ENCODE measurements around the gene CATSPER4. TPM values are rescaled to one million over a fixed set of nuclear protein-coding genes. Genes with fewer than 3 reads are reported as not detected.

CATSPER4 gene
- total and polyA plus RNA-seq, 2 donors, result not detected

- Histone ChIP-seq H3K4me3 (ENCODE audit: low read depth, low read length) (no peak within 1 kb of the TSS), H3K27ac (ENCODE audit: low read depth) (no peak within 1 kb of the TSS), H3K36me3 (ENCODE audit: insufficient read depth) (no peaks in the 10 kb centered on the region), H3K4me1 (ENCODE audit: insufficient read depth) (no peaks in the 10 kb centered on the region)
- no peak for DNase-seq (ENCODE audit: extremely low spot score)
- 93% methylated on average over 34 of the region's 34 CpGs for WGBS
These were observed 19.0 kb upstream of the CATSPER4 start, which contains the start of gene ZNF593OS for GRCh38 chr1:26171084-26172072. Gene ZNF593OS (minus strand): TSS chr1:26171832. CDS start chr1:26171661, 171 bp downstream.

- DNase-seq (ENCODE audit: extremely low spot score), result no peak
- H3K4me1 ChIP-seq (ENCODE audit: insufficient read depth), result no peaks in the 10 kb centered on the region
- no peaks in the 10 kb centered on the region for H3K36me3 ChIP-seq (ENCODE audit: insufficient read depth)
- no peak overlapping the region for H3K27ac ChIP-seq (ENCODE audit: low read depth)
- no peak overlapping the region for H3K4me3 ChIP-seq (ENCODE audit: low read depth, low read length)
- 91% methylated on average over 8 of the region's 8 CpGs for WGBS
These were observed 15.1 kb upstream of the CATSPER4 start for GRCh38 chr1:26175346-26175745.

- H3K27ac ChIP-seq (ENCODE audit: low read depth), result peak within 1 kb of the TSS; percentile 59
- DNase-seq (ENCODE audit: extremely low spot score), result peak; percentile 20
- no peaks in the 10 kb centered on the region for H3K4me1 ChIP-seq (ENCODE audit: insufficient read depth)
- 36% methylated on average over 21 of the region's 21 CpGs for WGBS
- H3K36me3 ChIP-seq (ENCODE audit: insufficient read depth), result no peaks in the 10 kb centered on the region
- H3K4me3 ChIP-seq (ENCODE audit: low read depth, low read length), result no peak within 1 kb of the TSS
These were observed 13.2 kb upstream of the CATSPER4 start, which contains the start of gene CNKSR1 for GRCh38 chr1:26177182-26177684. Gene CNKSR1 (plus strand): TSS chr1:26177491. CDS start chr1:26177548, 57 bp downstream.

GRCh38 chr1:26180010-26180506 is 10.3 kb upstream of the CATSPER4 start:
- WGBS, result 73% methylated on average over 4 of the region's 4 CpGs
- Histone ChIP-seq H3K27ac (ENCODE audit: low read depth) (no peak overlapping the region), H3K36me3 (ENCODE audit: insufficient read depth) (no peaks in the 10 kb centered on the region)

GRCh38 chr1:26181586-26182382 is 8.6 kb upstream of the CATSPER4 start:
- Histone ChIP-seq H3K36me3 (ENCODE audit: insufficient read depth) (no peaks in the 10 kb centered on the region), H3K4me1 (ENCODE audit: insufficient read depth) (no peaks in the 10 kb centered on the region), H3K27ac (ENCODE audit: low read depth) (no peak overlapping the region), H3K4me3 (ENCODE audit: low read depth, low read length) (no peak overlapping the region)
- 63% methylated on average over 9 of the region's 9 CpGs for WGBS
- DNase-seq (ENCODE audit: extremely low spot score), result no peak

More at GRCh38 chr1:26180010-26180506, 10.3 kb upstream of the CATSPER4 start:
- no peak for DNase-seq (ENCODE audit: extremely low spot score)
- Histone ChIP-seq H3K4me3 (ENCODE audit: low read depth, low read length) (no peak overlapping the region), H3K4me1 (ENCODE audit: insufficient read depth) (no peaks in the 10 kb centered on the region)

GRCh38 chr1:26182383-26182696 is 8.1 kb upstream of the CATSPER4 start:
- WGBS, result 71% methylated on average over 7 of the region's 7 CpGs
- no peak overlapping the region for H3K27ac ChIP-seq (ENCODE audit: low read depth)

GRCh38 chr1:26184086-26184485 is 6.3 kb upstream of the CATSPER4 start:
- no peak for DNase-seq (ENCODE audit: extremely low spot score)
- Histone ChIP-seq H3K4me1 (ENCODE audit: insufficient read depth) (no peaks in the 10 kb centered on the region), H3K27ac (ENCODE audit: low read depth) (no peak overlapping the region), H3K4me3 (ENCODE audit: low read depth, low read length) (no peak overlapping the region), H3K36me3 (ENCODE audit: insufficient read depth) (no peaks in the 10 kb centered on the region)
- WGBS, result 89% methylated on average over 7 of the region's 7 CpGs

More at GRCh38 chr1:26182383-26182696, 8.1 kb upstream of the CATSPER4 start:
- DNase-seq (ENCODE audit: extremely low spot score), result no peak
- Histone ChIP-seq H3K4me3 (ENCODE audit: low read depth, low read length) (no peak overlapping the region), H3K4me1 (ENCODE audit: insufficient read depth) (no peaks in the 10 kb centered on the region), H3K36me3 (ENCODE audit: insufficient read depth) (no peaks in the 10 kb centered on the region)

GRCh38 chr1:26184883-26185282 is 5.5 kb upstream of the CATSPER4 start:
- Histone ChIP-seq H3K4me3 (ENCODE audit: low read depth, low read length) (no peak overlapping the region), H3K36me3 (ENCODE audit: insufficient read depth) (no peaks in the 10 kb centered on the region), H3K4me1 (ENCODE audit: insufficient read depth) (no peaks in the 10 kb centered on the region), H3K27ac (ENCODE audit: low read depth) (no peak overlapping the region)
- 95% methylated on average over 21 of the region's 21 CpGs for WGBS
- DNase-seq (ENCODE audit: extremely low spot score), result no peak

GRCh38 chr1:26187882-26188281 is 2.5 kb upstream of the CATSPER4 start:
- Histone ChIP-seq H3K4me1 (ENCODE audit: insufficient read depth) (no peaks in the 10 kb centered on the region), H3K27ac (ENCODE audit: low read depth) (no peak overlapping the region), H3K4me3 (ENCODE audit: low read depth, low read length) (no peak overlapping the region), H3K36me3 (ENCODE audit: insufficient read depth) (no peaks in the 10 kb centered on the region)
- DNase-seq (ENCODE audit: extremely low spot score), result no peak
- 97% methylated on average over 6 of the region's 6 CpGs for WGBS

- no peak overlapping the region for H3K27ac ChIP-seq (ENCODE audit: low read depth)
- no peak for DNase-seq (ENCODE audit: extremely low spot score)
- H3K36me3 ChIP-seq (ENCODE audit: insufficient read depth), result no peaks in the 10 kb centered on the region
- WGBS, result 94% methylated on average over 8 of the region's 8 CpGs
- H3K4me1 ChIP-seq (ENCODE audit: insufficient read depth), result no peaks in the 10 kb centered on the region
- no peak overlapping the region for H3K4me3 ChIP-seq (ENCODE audit: low read depth, low read length)
These were observed 1.9 kb upstream of the CATSPER4 start for GRCh38 chr1:26188477-26188876.

GRCh38 chr1:26189331-26189730 is 1.1 kb upstream of the CATSPER4 start:
- no peak for DNase-seq (ENCODE audit: extremely low spot score)
- Histone ChIP-seq H3K36me3 (ENCODE audit: insufficient read depth) (no peaks in the 10 kb centered on the region), H3K27ac (ENCODE audit: low read depth) (no peak overlapping the region), H3K4me1 (ENCODE audit: insufficient read depth) (no peaks in the 10 kb centered on the region), H3K4me3 (ENCODE audit: low read depth, low read length) (no peak overlapping the region)
- 77% methylated on average over 6 of the region's 6 CpGs for WGBS

- WGBS, result 85% methylated on average over 7 of the region's 7 CpGs
- H3K4me1 ChIP-seq (ENCODE audit: insufficient read depth), result no peaks in the 10 kb centered on the region
- H3K27ac ChIP-seq (ENCODE audit: low read depth), result no peak overlapping the region
- H3K36me3 ChIP-seq (ENCODE audit: insufficient read depth), result no peaks in the 10 kb centered on the region
- H3K4me3 ChIP-seq (ENCODE audit: low read depth, low read length), result no peak overlapping the region
- no peak for DNase-seq (ENCODE audit: extremely low spot score)
These were observed 589 bp upstream of the CATSPER4 start for GRCh38 chr1:26189751-26190275.

- Histone ChIP-seq H3K36me3 (ENCODE audit: insufficient read depth) (no peaks in the 10 kb centered on the region), H3K4me1 (ENCODE audit: insufficient read depth) (no peaks in the 10 kb centered on the region), H3K4me3 (ENCODE audit: low read depth, low read length) (no peak overlapping the region), H3K27ac (ENCODE audit: low read depth) (no peak overlapping the region)
- WGBS, result 35% methylated on average over 3 of the region's 3 CpGs
- DNase-seq (ENCODE audit: extremely low spot score), result no peak
These were observed 1.3 kb downstream of the CATSPER4 start for GRCh38 chr1:26191739-26192138.

Data from urinary bladder (tissue), 4 donors.